Neural cell (in vitro differentiated cells): Measurements from ENCODE around the gene WDR20. TPM values are rescaled to one million over a fixed set of nuclear protein-coding genes. Genes with fewer than 3 reads are reported as not detected.

Source experiments
- H2AFZ ChIP-seq: fragments of 200-600, 300-800 bp; sonication (generic), shearing (Covaris generic); 2 replicates; pipeline ENCODE4 v1.6.0; 2014; ENCODE audit warnings: low read depth, mild to moderate bottlenecking, antibody characterized with exemption, low read length, moderate library complexity
- H3F3A ChIP-seq: fragments of 200-600 bp; shearing (Covaris generic); 2 replicates; pipeline ENCODE4 v1.6.1; 2016; ENCODE audit warnings: mild to moderate bottlenecking, moderate library complexity, mixed read lengths, antibody characterized with exemption, low read length; ENCODE audit not compliant: insufficient read depth, poor library complexity, severe bottlenecking
- H3K27ac ChIP-seq: fragments of 200-600, 300-800 bp; sonication (generic), shearing (Covaris generic); 2 replicates; pipeline ENCODE4 v1.5.1; 2014; ENCODE audit warnings: mild to moderate bottlenecking, low read length, moderate library complexity
- H3K27me3 ChIP-seq: fragments of 300-800, 200-600 bp; sonication (generic), shearing (Covaris generic); 2 replicates; pipeline ENCODE4 v1.6.0; 2014; ENCODE audit warnings: mild to moderate bottlenecking, low read depth, low read length, moderate library complexity; ENCODE audit not compliant: insufficient read depth
- H3K36me3 ChIP-seq: fragments of 300-800, 200-600 bp; sonication (generic), shearing (Covaris generic); 2 replicates; pipeline ENCODE4 v1.5.1; 2014; ENCODE audit warnings: mild to moderate bottlenecking, antibody characterized with exemption, low read length, moderate library complexity; ENCODE audit not compliant: insufficient read depth
- H3K4me2 ChIP-seq: fragments of 300-800, 200-600 bp; sonication (generic), shearing (Covaris generic); 2 replicates; pipeline ENCODE4 v1.6.0; 2014; ENCODE audit warnings: mild to moderate bottlenecking, low read length
- H3K4me3 ChIP-seq: fragments of 300-800, 200-600 bp; sonication (generic), shearing (Covaris generic); 2 replicates; pipeline ENCODE4 v1.5.1; 2014; ENCODE audit warnings: mild to moderate bottlenecking, low read length, moderate library complexity
- H3K79me2 ChIP-seq: fragments of 200-600 bp; shearing (Covaris generic); replicated peaks from 2 replicates; pipeline ENCODE4 v1.6.0; 2014; ENCODE audit warnings: mild to moderate bottlenecking, low read length, moderate library complexity; ENCODE audit not compliant: insufficient read depth
- H3K9ac ChIP-seq: fragments of 300-800, 200-600 bp; sonication (generic), shearing (Covaris generic); 2 replicates; pipeline ENCODE4 v1.6.1; 2016; ENCODE audit warnings: mild to moderate bottlenecking, low read length, mixed read lengths
- H3K9me2 ChIP-seq: fragments of 200-600 bp; shearing (Covaris generic); 2 replicates; pipeline ENCODE4 v1.6.1; 2016; ENCODE audit warnings: mild to moderate bottlenecking, low read length, mixed read lengths; ENCODE audit not compliant: insufficient read depth
- H3K9me3 ChIP-seq: fragments of 200-600, 300-800 bp; sonication (generic), shearing (Covaris generic); 2 replicates; pipeline ENCODE4 v1.6.1; 2016; ENCODE audit warnings: mild to moderate bottlenecking, mixed run types, low read length, moderate library complexity, mixed read lengths
- H4K20me1 ChIP-seq: fragments of 200-600 bp; shearing (Covaris generic); 2 replicates; pipeline ENCODE4 v1.6.1; 2016; ENCODE audit warnings: mild to moderate bottlenecking, mixed run types; ENCODE audit not compliant: insufficient read depth
- EP300 ChIP-seq: fragments of 450-650 bp; conservative IDR thresholded peaks from 2 replicates; pipeline ENCODE4 v1.6.1; 2014; ENCODE audit warnings: antibody characterized with exemption, mild to moderate bottlenecking, moderate library complexity; ENCODE audit not compliant: poor library complexity, severe bottlenecking
- EZH2 ChIP-seq: fragments of 200-600, 300-800 bp; shearing (Covaris generic), sonication (generic); IDR thresholded peaks from 2 replicates; pipeline ENCODE4 v1.6.1; 2014; ENCODE audit warnings: antibody characterized with exemption, low read length, borderline replicate concordance, mild to moderate bottlenecking; ENCODE audit not compliant: insufficient read depth, poor library complexity, severe bottlenecking
- MXI1 ChIP-seq: fragments of 450-650 bp; conservative IDR thresholded peaks from 2 replicates; pipeline ENCODE4 v1.6.1; 2014; ENCODE audit warnings: antibody characterized with exemption, mild to moderate bottlenecking; ENCODE audit not compliant: poor library complexity, severe bottlenecking
- POLR2AphosphoS5 ChIP-seq: IDR thresholded peaks from 2 replicates; pipeline ENCODE4 v1.6.1; 2012
- RAD21 ChIP-seq: fragments of 450-650 bp; conservative IDR thresholded peaks from 2 replicates; pipeline ENCODE4 v1.6.1; 2014; ENCODE audit warnings: antibody characterized with exemption, mild to moderate bottlenecking, moderate library complexity
- SMC3 ChIP-seq: fragments of 450-650 bp; conservative IDR thresholded peaks from 2 replicates; pipeline ENCODE4 v1.6.1; 2014; ENCODE audit warnings: antibody characterized with exemption, mild to moderate bottlenecking, moderate library complexity; ENCODE audit not compliant: poor library complexity
- TAF1 ChIP-seq: IDR thresholded peaks from 2 replicates; pipeline ENCODE4 v1.6.1; 2012; ENCODE audit warnings: low read depth
- polyA plus RNA-seq: library from polyadenylated mRNA; depleted of rRNA; stranded (reverse); fragments of >200 nt; gene quantifications from 2 replicates; pipeline ENCODE4 v1.2.3, GENCODE V29; 2014
- TF ChIP-seq, protein P1 (sequence below): IDR thresholded peaks from 2 replicates; pipeline ENCODE4 v1.6.1; 2012; ENCODE audit warnings: borderline replicate concordance
- TF ChIP-seq, protein P2 (sequence below): fragments of 450-650 bp; IDR thresholded peaks from 2 replicates; pipeline ENCODE4 v1.5.1; 2014; ENCODE audit warnings: antibody characterized with exemption, mild to moderate bottlenecking, moderate library complexity; ENCODE audit not compliant: poor library complexity, severe bottlenecking

WDR20 gene
- polyA plus RNA-seq, 1 donor from 2014 or later, result 28.6 TPM

DNA sequence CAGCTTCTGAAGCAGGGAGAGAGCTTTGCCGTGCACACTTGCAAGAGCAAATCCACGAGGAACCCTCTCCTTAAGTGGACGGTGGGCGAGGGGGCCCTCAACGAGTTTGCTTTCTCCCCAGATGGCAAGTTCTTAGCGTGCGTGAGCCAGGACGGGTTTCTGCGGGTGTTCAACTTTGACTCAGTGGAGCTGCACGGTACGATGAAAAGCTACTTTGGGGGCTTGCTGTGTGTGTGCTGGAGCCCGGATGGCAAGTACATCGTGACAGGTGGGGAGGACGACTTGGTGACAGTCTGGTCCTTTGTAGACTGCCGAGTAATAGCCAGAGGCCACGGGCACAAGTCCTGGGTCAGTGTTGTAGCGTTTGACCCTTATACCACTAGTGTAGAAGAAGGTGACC, 69.0 kb downstream of the WDR20 start:
- H4K20me1 ChIP-seq, result no peaks in the 10 kb centered on the region
- H3K9me2 ChIP-seq, result no peaks in the 10 kb centered on the region
- H3K27me3 ChIP-seq, result no peaks in the 10 kb centered on the region
- TF ChIP-seq EZH2 (no peak), POLR2AphosphoS5 (no peak), TAF1 (no peak), RAD21 (no peak), SMC3 (no peak), EP300 (no peak), MXI1 (no peak)
- TF ChIP-seq, protein P1, sequence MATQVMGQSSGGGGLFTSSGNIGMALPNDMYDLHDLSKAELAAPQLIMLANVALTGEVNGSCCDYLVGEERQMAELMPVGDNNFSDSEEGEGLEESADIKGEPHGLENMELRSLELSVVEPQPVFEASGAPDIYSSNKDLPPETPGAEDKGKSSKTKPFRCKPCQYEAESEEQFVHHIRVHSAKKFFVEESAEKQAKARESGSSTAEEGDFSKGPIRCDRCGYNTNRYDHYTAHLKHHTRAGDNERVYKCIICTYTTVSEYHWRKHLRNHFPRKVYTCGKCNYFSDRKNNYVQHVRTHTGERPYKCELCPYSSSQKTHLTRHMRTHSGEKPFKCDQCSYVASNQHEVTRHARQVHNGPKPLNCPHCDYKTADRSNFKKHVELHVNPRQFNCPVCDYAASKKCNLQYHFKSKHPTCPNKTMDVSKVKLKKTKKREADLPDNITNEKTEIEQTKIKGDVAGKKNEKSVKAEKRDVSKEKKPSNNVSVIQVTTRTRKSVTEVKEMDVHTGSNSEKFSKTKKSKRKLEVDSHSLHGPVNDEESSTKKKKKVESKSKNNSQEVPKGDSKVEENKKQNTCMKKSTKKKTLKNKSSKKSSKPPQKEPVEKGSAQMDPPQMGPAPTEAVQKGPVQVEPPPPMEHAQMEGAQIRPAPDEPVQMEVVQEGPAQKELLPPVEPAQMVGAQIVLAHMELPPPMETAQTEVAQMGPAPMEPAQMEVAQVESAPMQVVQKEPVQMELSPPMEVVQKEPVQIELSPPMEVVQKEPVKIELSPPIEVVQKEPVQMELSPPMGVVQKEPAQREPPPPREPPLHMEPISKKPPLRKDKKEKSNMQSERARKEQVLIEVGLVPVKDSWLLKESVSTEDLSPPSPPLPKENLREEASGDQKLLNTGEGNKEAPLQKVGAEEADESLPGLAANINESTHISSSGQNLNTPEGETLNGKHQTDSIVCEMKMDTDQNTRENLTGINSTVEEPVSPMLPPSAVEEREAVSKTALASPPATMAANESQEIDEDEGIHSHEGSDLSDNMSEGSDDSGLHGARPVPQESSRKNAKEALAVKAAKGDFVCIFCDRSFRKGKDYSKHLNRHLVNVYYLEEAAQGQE, result no peak
- TF ChIP-seq, protein P2, sequence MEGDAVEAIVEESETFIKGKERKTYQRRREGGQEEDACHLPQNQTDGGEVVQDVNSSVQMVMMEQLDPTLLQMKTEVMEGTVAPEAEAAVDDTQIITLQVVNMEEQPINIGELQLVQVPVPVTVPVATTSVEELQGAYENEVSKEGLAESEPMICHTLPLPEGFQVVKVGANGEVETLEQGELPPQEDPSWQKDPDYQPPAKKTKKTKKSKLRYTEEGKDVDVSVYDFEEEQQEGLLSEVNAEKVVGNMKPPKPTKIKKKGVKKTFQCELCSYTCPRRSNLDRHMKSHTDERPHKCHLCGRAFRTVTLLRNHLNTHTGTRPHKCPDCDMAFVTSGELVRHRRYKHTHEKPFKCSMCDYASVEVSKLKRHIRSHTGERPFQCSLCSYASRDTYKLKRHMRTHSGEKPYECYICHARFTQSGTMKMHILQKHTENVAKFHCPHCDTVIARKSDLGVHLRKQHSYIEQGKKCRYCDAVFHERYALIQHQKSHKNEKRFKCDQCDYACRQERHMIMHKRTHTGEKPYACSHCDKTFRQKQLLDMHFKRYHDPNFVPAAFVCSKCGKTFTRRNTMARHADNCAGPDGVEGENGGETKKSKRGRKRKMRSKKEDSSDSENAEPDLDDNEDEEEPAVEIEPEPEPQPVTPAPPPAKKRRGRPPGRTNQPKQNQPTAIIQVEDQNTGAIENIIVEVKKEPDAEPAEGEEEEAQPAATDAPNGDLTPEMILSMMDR, result no peak
- H3K9ac ChIP-seq, result no peak overlapping the region
- H3K9me3 ChIP-seq, result no peaks in the 10 kb centered on the region
- peaks cover 7% of the 10 kb centered on the region for H3K36me3 ChIP-seq
- no peaks in the 10 kb centered on the region for H3K79me2 ChIP-seq
- H2AFZ ChIP-seq, result no peak overlapping the region
- no peak overlapping the region for H3K4me2 ChIP-seq
- no peak overlapping the region for H3K27ac ChIP-seq
- no peak overlapping the region for H3K4me3 ChIP-seq
- H3F3A ChIP-seq, result no peaks in the 10 kb centered on the region

DNA sequence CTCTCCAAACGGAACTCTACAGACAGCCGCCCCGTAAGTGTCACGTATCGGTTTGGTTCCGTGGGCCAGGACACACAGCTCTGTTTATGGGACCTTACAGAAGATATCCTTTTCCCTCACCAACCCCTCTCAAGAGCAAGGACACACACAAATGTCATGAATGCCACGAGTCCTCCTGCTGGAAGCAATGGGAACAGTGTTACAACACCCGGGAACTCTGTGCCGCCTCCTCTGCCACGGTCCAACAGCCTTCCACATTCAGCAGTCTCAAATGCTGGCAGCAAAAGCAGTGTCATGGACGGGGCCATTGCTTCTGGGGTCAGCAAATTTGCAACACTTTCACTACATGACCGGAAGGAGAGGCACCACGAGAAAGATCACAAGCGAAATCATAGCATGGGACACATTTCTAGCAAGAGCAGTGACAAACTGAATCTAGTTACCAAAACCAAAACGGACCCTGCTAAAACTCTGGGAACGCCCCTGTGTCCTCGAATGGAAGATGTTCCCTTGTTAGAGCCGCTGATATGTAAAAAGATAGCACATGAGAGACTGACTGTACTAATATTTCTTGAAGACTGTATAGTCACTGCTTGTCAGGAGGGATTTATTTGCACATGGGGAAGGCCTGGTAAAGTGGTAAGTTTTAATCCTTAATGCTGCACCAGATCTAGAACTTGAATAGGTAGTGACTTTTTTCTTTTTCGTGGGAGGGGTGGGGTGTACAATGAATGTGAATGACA, 69.7 kb downstream of the WDR20 start:
- no peaks in the 10 kb centered on the region for H3K9me3 ChIP-seq
- TF ChIP-seq, protein P2, result no peak
- TF ChIP-seq MXI1, result no peak
- TF ChIP-seq RAD21, result no peak
- no peak for TF ChIP-seq POLR2AphosphoS5
- no peak for TF ChIP-seq SMC3
- TF ChIP-seq, protein P1, result no peak
- H3K36me3 ChIP-seq, result peaks cover 4% of the 10 kb centered on the region
- H3K9ac ChIP-seq, result no peak overlapping the region
- H2AFZ ChIP-seq, result no peak overlapping the region
- H3K9me2 ChIP-seq, result no peaks in the 10 kb centered on the region
- H4K20me1 ChIP-seq, result no peaks in the 10 kb centered on the region
- no peak overlapping the region for H3K4me2 ChIP-seq
- no peak overlapping the region for H3K4me3 ChIP-seq
- no peak overlapping the region for H3K27ac ChIP-seq
- H3K27me3 ChIP-seq, result no peaks in the 10 kb centered on the region
- no peaks in the 10 kb centered on the region for H3K79me2 ChIP-seq
- H3F3A ChIP-seq, result no peaks in the 10 kb centered on the region
